Measurements from ENCODE around the gene TSPAN17.

TSPAN17 gene

GRCh38 chr5:176621661-176622079 is 25.6 kb upstream of the TSPAN17 start:
- DNase-seq: no peak

GRCh38 chr5:176624142-176624541 is 23.1 kb upstream of the TSPAN17 start:
- DNase-seq: no peak

GRCh38 chr5:176624938-176625337 is 22.3 kb upstream of the TSPAN17 start:
- no peak for DNase-seq

- DNase-seq: no peak
Measured at GRCh38 chr5:176625512-176625911, 21.8 kb upstream of the TSPAN17 start.

GRCh38 chr5:176625966-176626875 is 21.1 kb upstream of the TSPAN17 start:
- DNase-seq: no peak

GRCh38 chr5:176626876-176627236 is 20.4 kb upstream of the TSPAN17 start:
- DNase-seq: no peak

- DNase-seq: no peak
Measured at GRCh38 chr5:176627582-176627981, 19.7 kb upstream of the TSPAN17 start.

GRCh38 chr5:176628406-176629228 is 18.7 kb upstream of the TSPAN17 start:
- DNase-seq: no peak

- DNase-seq: no peak
Measured at GRCh38 chr5:176629317-176629852, 17.9 kb upstream of the TSPAN17 start.

- DNase-seq: peak; percentile 76
Measured at GRCh38 chr5:176629853-176630680, 17.2 kb upstream of the TSPAN17 start, which contains the start of the genes EIF4E1B and SNCB. Gene EIF4E1B (plus strand): TSS chr5:176630675. CDS start chr5:176642788, 12,113 bp downstream. Gene SNCB (minus strand): TSS chr5:176630534. CDS start chr5:176629654, 880 bp downstream.

GRCh38 chr5:176630681-176631222 is 16.5 kb upstream of the TSPAN17 start:
- no peak for DNase-seq

- DNase-seq: no peak
Measured at GRCh38 chr5:176631383-176632200, 15.7 kb upstream of the TSPAN17 start.

- DNase-seq: no peak
Measured at GRCh38 chr5:176632745-176633144, 14.5 kb upstream of the TSPAN17 start.

- no peak for DNase-seq
Measured at GRCh38 chr5:176633598-176633997, 13.7 kb upstream of the TSPAN17 start.

GRCh38 chr5:176636426-176636825 is 10.9 kb upstream of the TSPAN17 start:
- no peak for DNase-seq

GRCh38 chr5:176637556-176637955 is 9.7 kb upstream of the TSPAN17 start:
- no peak for DNase-seq

- DNase-seq: no peak
Measured at GRCh38 chr5:176638437-176638836, 8.8 kb upstream of the TSPAN17 start.

GRCh38 chr5:176639208-176639607 is 8.1 kb upstream of the TSPAN17 start:
- DNase-seq: no peak

GRCh38 chr5:176639981-176640380 is 7.3 kb upstream of the TSPAN17 start:
- no peak for DNase-seq

GRCh38 chr5:176640616-176641015 is 6.7 kb upstream of the TSPAN17 start:
- DNase-seq: no peak

Measured in stimulated activated CD8-positive, alpha-beta memory T cell treated with anti-CD3 and anti-CD28 coated beads, Interleukin-4, amount 100 ng/mL, for 48 hours (primary cell).